GM12872 (cell line): Measurements from ENCODE around the gene PDZD4.

Experiments
- TF ChIP-seq, protein P1 (sequence below): IDR thresholded peaks from 3 replicates; pipeline ENCODE4 v1.5.1; 2011; ENCODE audit warnings: low read depth, mild to moderate bottlenecking, low read length, moderate library complexity; ENCODE audit not compliant: insufficient read depth

The PDZD4 gene

DNA sequence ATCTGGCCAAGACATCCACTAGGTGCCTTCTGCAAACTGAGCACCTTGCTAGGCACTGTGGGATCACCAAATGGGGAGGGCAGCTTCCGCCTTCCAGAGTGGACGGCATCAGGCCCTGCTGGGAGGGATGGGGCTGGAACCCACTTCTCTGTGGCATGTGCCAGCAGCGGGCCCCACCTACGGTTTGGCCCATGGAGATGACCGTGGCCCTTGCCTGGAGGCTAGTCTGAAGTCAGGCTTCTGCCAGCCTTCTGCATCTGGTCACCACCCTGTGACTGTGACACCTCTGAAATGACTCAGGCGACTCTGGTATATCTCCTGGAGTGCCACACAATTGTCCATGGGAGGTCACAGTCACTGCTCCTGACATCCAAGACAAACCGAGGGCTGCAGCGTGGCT, 28.7 kb downstream of the PDZD4 start:
- TF ChIP-seq, protein P1, sequence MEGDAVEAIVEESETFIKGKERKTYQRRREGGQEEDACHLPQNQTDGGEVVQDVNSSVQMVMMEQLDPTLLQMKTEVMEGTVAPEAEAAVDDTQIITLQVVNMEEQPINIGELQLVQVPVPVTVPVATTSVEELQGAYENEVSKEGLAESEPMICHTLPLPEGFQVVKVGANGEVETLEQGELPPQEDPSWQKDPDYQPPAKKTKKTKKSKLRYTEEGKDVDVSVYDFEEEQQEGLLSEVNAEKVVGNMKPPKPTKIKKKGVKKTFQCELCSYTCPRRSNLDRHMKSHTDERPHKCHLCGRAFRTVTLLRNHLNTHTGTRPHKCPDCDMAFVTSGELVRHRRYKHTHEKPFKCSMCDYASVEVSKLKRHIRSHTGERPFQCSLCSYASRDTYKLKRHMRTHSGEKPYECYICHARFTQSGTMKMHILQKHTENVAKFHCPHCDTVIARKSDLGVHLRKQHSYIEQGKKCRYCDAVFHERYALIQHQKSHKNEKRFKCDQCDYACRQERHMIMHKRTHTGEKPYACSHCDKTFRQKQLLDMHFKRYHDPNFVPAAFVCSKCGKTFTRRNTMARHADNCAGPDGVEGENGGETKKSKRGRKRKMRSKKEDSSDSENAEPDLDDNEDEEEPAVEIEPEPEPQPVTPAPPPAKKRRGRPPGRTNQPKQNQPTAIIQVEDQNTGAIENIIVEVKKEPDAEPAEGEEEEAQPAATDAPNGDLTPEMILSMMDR: no peak

DNA sequence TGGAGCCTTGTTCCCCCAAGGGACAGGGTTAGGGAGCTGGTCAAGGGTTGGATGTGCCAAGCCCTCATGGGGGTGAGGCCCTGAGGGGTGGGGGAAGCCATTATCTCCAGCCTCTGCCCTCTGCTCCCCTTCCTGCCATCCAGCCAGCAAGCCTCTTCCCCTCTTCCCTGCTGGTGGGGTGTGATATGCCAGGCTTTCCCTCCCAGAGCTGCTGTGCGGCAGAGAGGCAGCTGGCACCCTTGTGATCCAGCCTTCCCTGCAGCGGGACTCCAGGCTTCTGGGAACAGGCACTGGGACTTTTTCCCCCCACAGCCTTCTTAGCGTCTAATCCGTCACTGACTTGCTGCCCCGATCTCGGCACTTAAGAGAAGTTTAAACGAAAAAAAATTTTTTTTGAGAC, 29.6 kb downstream of the PDZD4 start:
- TF ChIP-seq, protein P1: no peak

- TF ChIP-seq, protein P1: no peak
These were observed 30.1 kb downstream of the PDZD4 start for GRCh38 chrX:153800177-153800722.

- TF ChIP-seq, protein P1: no peak
These were observed 31.0 kb downstream of the PDZD4 start for GRCh38 chrX:153799326-153799725.

DNA sequence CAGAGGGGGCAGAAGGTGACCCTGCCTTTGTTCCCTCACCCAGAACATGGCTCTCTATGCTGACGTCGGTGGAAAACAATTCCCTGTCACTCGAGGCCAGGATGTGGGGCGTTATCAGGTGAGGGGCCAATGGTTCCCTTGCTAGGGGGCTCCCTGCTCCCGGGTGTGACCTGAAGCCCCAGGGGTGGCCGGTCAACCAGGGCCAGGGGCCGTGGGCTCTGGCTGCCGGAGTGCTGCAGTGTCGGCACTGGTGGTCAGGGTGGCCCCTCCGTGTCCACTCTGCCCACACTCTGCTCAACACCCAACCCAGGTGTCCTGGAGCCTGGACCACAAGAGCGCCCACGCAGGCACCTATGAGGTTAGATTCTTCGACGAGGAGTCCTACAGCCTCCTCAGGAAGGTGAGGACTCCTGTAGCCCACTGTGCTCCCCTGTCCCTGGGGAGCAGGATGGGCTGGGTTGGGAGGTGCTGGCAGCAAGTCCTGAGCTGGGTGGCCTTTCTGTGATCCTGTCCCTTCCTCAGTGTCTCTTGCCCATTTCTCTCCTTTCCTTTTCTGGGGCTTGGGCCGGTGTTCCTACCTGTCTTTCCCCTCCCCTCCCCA, 32.8 kb downstream of the PDZD4 start:
- TF ChIP-seq, protein P1: no peak

- TF ChIP-seq, protein P1: no peak
These were observed 35.2 kb downstream of the PDZD4 start for GRCh38 chrX:153794897-153795816.
